ENCODE data around the gene DCK. TPM values are rescaled to one million over a fixed set of nuclear protein-coding genes. Genes with fewer than 3 reads are reported as not detected.
"Not testable (repeated sequence)": the region's sequence is repeated elsewhere in the genome, so short reads cannot be mapped to it uniquely, and the experiment has no call there.

The DCK gene
- total RNA-seq, 4 donors from 2014 or later: 10.9 to 15.2 (median 14.6) TPM

GRCh38 chr4:71045256-71045655 lies 51.8 kb downstream of the DCK start:
- TF ChIP-seq CTCF (IDR thresholded peaks at IDR 0.05) (no peak), POLR2A (IDR thresholded peaks at IDR 0.05) (no peak)
- Histone ChIP-seq H3K36me3 (no peaks in the 10 kb centered on the region), H3K4me1 (no peaks in the 10 kb centered on the region), H3K4me3 (replicated peaks in 1 of 3) (no peak overlapping the region), H3K27ac (no peak overlapping the region), H3K9me3 (no peaks in the 10 kb centered on the region), H3K27me3 (no peaks in the 10 kb centered on the region)
- intact Hi-C loops (cut with DNase I): no loop called here
- no peak for DNase-seq
- 70 to 94% methylated on average over 2 to 4 of the region's 4 CpGs for WGBS, 2 donors

GRCh38 chr4:71049395-71049794 lies 55.9 kb downstream of the DCK start:
- TF ChIP-seq CTCF (IDR thresholded peaks at IDR 0.05): no peak
- TF ChIP-seq POLR2A (IDR thresholded peaks at IDR 0.05): no peak
- Histone ChIP-seq H3K27ac (no peak overlapping the region), H3K4me3 (replicated peaks in 1 of 3) (no peak overlapping the region), H3K9me3 (no peaks in the 10 kb centered on the region), H3K4me1 (no peaks in the 10 kb centered on the region), H3K27me3 (no peaks in the 10 kb centered on the region), H3K36me3 (no peaks in the 10 kb centered on the region)
- intact Hi-C loops (cut with DNase I): no loop called here
- 73 to 85% methylated on average over 5 of the region's 5 CpGs for WGBS, 2 donors
- DNase-seq: no peak

GRCh38 chr4:71050809-71051208 lies 57.4 kb downstream of the DCK start:
- no peak overlapping the region for H3K27ac ChIP-seq
- no peaks in the 10 kb centered on the region for H3K27me3 ChIP-seq
- no peak for DNase-seq
- no peaks in the 10 kb centered on the region for H3K9me3 ChIP-seq
- no peak overlapping the region for H3K4me3 ChIP-seq (replicated peaks in 1 of 3)
- H3K36me3 ChIP-seq: no peaks in the 10 kb centered on the region
- intact Hi-C loops (cut with DNase I): no loop called here
- TF ChIP-seq CTCF (IDR thresholded peaks at IDR 0.05) (no peak), POLR2A (IDR thresholded peaks at IDR 0.05) (no peak)
- WGBS, 2 donors: 97 to 98% methylated on average over 1 of the region's 1 CpG
- H3K4me1 ChIP-seq: no peaks in the 10 kb centered on the region

- intact Hi-C loops (cut with DNase I): no loop called here
- TF ChIP-seq CTCF (IDR thresholded peaks at IDR 0.05) (no peak), POLR2A (IDR thresholded peaks at IDR 0.05) (no peak)
- Histone ChIP-seq H3K27me3 (no peaks in the 10 kb centered on the region), H3K36me3 (no peaks in the 10 kb centered on the region), H3K27ac (no peak overlapping the region), H3K4me1 (no peaks in the 10 kb centered on the region), H3K4me3 (replicated peaks in 1 of 3) (no peak overlapping the region), H3K9me3 (no peaks in the 10 kb centered on the region)
- DNase-seq: no peak
- 83 to 84% methylated on average over 7 of the region's 7 CpGs for WGBS, 2 donors
Observed at GRCh38 chr4:71052034-71052433, 58.6 kb downstream of the DCK start.

GRCh38 chr4:71052716-71053115 lies 59.3 kb downstream of the DCK start:
- intact Hi-C loops (cut with DNase I): no loop called here
- 80 to 83% methylated on average over 2 of the region's 2 CpGs for WGBS, 2 donors
- H3K4me3 ChIP-seq (replicated peaks in 1 of 3): no peak overlapping the region

GRCh38 chr4:71053613-71054012 lies 60.2 kb downstream of the DCK start:
- H3K36me3 ChIP-seq; H3K9me3 ChIP-seq; H3K4me3 ChIP-seq (replicated peaks in 1 of 3); intact Hi-C loops (cut with DNase I); H3K4me1 ChIP-seq; H3K27ac ChIP-seq; DNase-seq; H3K27me3 ChIP-seq: not testable (repeated sequence)
- 88 to 91% methylated on average over 1 of the region's 1 CpG for WGBS, 2 donors

More at GRCh38 chr4:71052716-71053115, 59.3 kb downstream of the DCK start:
- no peaks in the 10 kb centered on the region for H3K36me3 ChIP-seq
- H3K27ac ChIP-seq: no peak overlapping the region
- no peaks in the 10 kb centered on the region for H3K9me3 ChIP-seq
- H3K4me1 ChIP-seq: no peaks in the 10 kb centered on the region
- DNase-seq: no peak
- no peaks in the 10 kb centered on the region for H3K27me3 ChIP-seq
- TF ChIP-seq CTCF (IDR thresholded peaks at IDR 0.05): no peak
- no peak for TF ChIP-seq POLR2A (IDR thresholded peaks at IDR 0.05)

- DNase-seq; H3K4me1 ChIP-seq; H3K27me3 ChIP-seq; H3K36me3 ChIP-seq; intact Hi-C loops (cut with DNase I); H3K27ac ChIP-seq; H3K9me3 ChIP-seq; H3K4me3 ChIP-seq (replicated peaks in 1 of 3): not testable (repeated sequence)
- 89 to 92% methylated on average over 14 to 16 of the region's 16 CpGs for WGBS, 2 donors
Observed at GRCh38 chr4:71059573-71059972, 66.1 kb downstream of the DCK start.
